Amniotic stem cell (primary cell): Measurements from ENCODE around the gene WNT8B.

Experiments used
- DNase-seq: peaks from one replicate; lab custom pipeline; 2025; lab: John Stamatoyannopoulos, UW

Gene WNT8B

DNA sequence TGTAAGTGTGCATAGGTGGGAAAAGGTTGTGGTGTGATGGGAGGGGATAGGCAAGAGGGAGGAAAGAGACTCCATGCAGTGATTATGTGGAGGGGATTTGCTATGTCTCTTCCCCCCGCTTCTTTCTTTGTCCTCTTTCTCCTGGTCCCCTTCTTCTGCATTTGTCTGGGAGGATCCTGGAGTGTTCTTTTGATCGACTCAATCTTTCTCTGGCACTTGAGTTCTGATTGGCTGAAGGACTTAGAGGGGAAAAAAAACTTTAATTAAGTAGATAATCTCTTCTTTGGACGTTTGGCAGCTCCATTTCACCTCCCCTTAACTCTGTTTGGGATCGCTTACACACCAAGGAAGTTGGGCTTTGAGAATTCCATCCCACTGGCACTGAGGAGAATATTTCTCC lies at the start of gene WNT8B:
WNT8B (plus strand) TSS at position 301 of the 400 bp plus-strand sequence. CDS start 160 bp downstream, outside the sequence.
- no peak for DNase-seq

DNA sequence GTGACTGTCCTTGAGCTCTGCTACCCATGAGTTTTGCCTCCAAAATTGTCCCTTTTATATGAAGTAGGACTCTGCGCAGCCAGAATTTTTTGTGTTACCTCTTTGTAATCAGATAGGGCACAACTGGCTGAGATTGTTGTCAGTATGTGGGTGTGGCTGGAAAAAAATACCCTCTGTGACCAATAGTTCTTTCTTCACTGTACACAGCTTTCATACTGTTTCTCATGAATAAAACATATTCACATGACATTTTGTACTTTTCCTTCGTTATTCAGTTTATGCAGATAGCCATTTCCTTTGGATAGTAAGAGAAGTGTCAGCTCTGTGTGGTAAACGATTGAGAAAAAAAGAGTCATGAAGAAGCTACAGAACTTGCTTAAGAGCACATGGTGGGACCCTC lies 49.6 kb upstream of the WNT8B start:
- no peak for DNase-seq

- no peak for DNase-seq
Measured at GRCh38 chr10:100419911-100420449, 42.8 kb upstream of the WNT8B start.

GRCh38 chr10:100427374-100427773 lies 35.4 kb upstream of the WNT8B start:
- DNase-seq = no peak

- DNase-seq = peak; percentile 84
Measured at GRCh38 chr10:100433253-100434240, 29.3 kb upstream of the WNT8B start.

DNA sequence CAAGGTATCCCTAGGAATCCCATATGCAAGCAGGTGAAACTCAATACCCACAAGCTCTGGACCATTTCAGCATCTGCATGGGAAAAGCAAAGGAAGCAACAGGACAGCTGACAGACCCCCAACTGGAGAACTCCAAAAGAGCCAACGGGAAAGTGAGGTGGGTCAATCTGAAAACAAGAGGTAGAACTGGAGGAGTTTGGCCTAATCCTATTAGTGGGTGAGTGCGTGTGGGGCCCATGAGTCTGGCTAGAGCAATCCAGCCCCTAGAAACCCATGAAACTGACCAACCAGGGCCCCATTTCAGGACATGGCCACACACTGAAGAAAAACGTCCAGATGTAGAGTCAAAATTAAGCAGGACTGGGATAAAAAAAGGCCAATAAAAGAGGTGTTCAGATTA lies 26.6 kb upstream of the WNT8B start:
- DNase-seq = no peak

- DNase-seq = no peak
Measured at GRCh38 chr10:100438674-100439315, 24.0 kb upstream of the WNT8B start.

DNA sequence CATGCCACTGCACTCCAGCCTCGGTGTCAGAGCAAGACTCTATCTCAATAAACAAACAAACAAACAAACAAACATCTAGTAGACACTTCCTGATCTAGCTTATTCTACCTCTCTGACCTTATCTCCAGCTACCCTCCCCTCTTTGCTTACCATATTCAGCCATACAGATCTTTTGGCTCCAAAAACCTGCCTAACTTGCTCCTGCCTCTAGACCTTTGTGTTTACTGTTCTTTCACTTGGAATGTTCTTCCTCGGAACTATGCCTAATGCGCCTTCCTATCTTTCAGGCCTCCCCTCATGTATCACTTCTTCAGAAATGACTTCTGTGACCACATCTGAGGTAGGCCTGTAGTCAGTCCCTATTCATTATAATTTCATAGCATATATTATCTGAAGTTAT lies 20.3 kb upstream of the WNT8B start:
- no peak for DNase-seq

DNA sequence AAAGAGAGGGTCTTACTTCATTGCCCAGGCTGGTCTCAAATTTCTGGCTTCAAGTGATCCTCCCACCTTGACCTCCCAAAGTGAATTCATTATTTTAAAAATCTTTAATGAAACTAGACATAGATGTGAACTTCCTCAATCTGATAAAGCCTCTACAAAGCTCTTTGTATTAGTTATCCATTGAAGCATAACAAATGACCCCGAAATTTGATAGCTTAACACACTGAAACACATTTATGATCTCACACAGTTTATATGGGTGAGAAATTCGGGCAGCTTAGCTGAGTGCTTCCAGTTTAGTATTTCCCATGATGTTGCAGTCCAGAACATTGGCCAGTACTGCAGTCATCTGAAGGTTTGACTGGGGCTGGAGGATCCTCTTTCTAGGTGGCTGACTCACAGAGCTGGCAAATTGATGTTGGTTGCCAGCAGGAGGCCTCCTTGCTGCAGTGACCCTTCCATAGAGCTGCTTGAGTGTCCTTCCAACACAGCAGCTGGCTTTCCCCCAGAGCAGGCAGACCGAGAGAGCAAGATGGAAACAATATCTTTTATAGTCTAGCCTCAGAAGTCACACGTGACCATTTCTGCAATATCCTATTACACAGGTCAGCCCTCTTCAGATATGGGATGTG lies 16.6 kb upstream of the WNT8B start:
- no peak for DNase-seq

DNA sequence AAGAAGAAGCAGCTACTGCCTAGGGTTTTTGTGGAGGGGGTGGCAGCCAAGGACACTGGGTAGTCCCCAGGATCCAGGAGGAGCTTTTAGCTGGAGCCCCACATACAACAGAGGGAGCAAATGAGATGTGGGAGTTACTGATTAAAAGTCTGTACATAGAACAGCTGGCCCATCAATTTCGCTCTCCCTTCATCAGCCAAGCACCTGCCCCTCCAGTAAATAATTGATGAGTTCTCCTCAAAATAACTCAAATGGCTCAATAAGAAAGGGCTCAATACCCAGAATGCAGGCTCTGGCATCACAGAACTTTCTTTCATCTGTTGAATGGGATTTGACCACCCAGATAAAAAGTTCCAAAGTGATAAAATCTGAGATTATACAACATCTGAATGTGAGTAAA lies 15.1 kb upstream of the WNT8B start:
- DNase-seq = no peak

DNA sequence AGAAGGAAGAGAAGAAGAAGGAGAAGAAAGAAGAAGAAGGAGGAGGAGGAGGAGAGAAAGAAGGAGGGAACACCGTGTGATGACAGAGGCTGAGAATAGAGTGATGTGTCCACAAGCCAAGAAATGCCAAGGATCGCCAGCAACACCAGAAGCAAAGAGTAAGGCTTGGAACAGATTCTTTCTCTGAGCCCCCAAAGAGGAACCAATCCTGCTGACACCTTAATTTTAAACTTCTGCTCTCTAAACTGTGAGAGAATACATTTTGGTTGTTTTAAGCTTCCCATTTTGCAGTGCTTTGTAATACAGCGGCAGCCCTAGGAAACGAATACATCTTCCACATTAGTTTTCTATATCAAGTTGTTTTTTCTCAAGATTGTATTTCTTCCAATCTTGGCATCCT lies 13.9 kb upstream of the WNT8B start:
- DNase-seq = no peak

DNA sequence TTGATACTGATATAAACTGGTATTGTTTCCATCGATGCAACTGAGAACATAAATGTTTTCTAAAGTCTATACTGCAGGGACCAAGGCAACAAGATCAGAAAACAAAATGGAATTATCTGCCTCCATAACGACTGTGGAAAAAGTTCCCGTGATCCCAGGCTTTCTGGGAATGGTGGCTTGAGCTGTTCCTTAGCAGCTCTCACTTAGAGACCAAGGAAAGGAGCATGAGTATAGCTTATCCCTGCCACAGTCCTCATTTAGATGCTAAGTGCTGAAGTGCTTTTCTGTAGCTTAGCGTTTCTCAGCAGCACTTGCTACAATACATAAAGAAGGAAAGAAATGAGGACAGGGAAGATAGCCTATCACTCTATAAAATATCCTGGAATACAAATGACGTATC lies 5.5 kb downstream of the WNT8B start:
- no peak for DNase-seq

DNA sequence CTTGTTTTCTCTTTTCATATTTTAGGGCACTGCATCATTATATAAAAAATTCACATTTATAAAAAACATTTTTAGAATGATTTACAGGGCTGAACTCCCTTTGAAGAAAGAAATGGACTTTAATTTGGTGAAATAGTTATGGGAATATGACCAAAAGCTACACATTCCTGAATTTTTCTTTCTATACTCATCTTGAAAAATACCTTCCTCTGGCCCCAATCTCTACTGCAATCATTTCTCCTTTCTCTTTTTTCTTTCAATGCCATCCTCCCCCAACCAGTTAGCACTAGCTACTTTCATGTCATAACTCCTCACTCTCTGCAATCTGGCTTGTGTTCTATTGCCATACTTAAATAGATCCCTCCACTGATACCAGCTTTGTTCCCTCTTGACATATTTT lies 6.2 kb downstream of the WNT8B start:
- no peak for DNase-seq

- no peak for DNase-seq
Measured at GRCh38 chr10:100469756-100470155, 6.9 kb downstream of the WNT8B start.

GRCh38 chr10:100470367-100470766 lies 7.6 kb downstream of the WNT8B start:
- DNase-seq = no peak

DNA sequence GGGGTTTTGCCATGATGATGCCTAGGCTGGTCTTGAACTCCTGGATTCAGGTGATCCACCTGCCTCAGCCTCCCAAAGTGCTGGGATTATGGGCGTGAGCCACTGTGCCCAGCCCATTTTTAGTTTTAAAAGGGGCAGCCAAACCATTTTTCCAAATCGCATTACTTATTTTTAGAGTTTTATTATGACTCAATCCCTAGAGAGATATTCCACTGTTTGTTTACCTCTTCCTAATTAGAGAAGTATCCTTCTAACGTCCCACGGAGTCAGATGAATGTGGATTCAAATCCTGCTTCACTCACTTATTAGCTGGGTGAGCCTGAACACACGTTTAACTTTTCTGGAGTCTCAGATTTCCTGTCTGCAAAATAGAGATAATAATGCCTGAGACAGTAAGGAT lies 15.2 kb downstream of the WNT8B start:
- no peak for DNase-seq

- DNase-seq = no peak
Measured at GRCh38 chr10:100479037-100479436, 16.2 kb downstream of the WNT8B start.

DNA sequence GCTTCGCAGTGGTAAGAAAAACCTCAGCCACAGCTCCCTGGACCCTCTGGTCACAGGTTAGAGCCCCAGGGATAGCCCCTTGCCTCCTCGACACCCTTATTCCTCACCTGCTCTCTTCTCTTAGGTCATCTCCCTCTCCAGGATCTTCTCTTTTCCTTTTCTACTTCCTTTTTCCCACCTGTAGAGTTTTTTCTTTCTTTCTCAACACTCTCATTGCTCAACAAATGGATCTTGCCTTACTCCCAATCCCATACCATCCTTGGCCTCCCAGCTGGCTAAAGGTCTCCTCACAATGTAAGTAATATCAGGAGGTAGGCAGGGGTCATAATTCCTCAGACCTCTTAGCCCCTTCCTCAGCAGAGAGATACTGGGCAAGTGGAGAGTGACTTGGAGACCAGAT lies 17.2 kb downstream of the WNT8B start:
- DNase-seq = no peak

GRCh38 chr10:100481462-100482081 lies 18.8 kb downstream of the WNT8B start:
- DNase-seq = peak; percentile 50

DNA sequence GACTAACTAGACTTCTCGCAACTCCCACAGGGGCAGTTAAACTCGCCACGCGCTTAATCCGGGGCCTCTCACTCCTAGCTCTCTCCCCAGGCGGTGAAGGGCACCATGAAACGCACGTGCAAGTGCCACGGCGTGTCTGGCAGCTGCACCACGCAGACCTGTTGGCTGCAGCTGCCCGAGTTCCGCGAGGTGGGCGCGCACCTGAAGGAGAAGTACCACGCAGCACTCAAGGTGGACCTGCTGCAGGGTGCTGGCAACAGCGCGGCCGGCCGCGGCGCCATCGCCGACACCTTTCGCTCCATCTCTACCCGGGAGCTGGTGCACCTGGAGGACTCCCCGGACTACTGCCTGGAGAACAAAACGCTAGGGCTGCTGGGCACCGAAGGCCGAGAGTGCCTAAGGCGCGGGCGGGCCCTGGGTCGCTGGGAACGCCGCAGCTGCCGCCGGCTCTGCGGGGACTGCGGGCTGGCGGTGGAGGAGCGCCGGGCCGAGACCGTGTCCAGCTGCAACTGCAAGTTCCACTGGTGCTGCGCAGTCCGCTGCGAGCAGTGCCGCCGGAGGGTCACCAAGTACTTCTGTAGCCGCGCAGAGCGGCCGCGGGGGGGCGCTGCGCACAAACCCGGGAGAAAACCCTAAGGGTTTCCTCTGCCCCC lies 19.5 kb downstream of the WNT8B start:
- peak; percentile 11 for DNase-seq

GRCh38 chr10:100482834-100483185 lies 20.0 kb downstream of the WNT8B start:
- DNase-seq = no peak
